ENCODE results near the gene ZSCAN10.
A peak's percentile ranks its signal among the peaks of the same experiment; 100 is the strongest.

The ZSCAN10 gene

GRCh38 chr16:3112058-3112880, 13.2 kb upstream of the ZSCAN10 start, which contains the start of gene ZNF205:
TSS of gene ZNF205 (plus strand) at chr16:3112586. CDS start at chr16:3113431, 845 bp downstream.
- DNase-seq (ENCODE audit: low read depth in 2 of 3, low spot score in 2 of 3), result no peak

GRCh38 chr16:3106205-3106928, 7.3 kb upstream of the ZSCAN10 start:
- peak; percentile 72 to 90 (median 80) for DNase-seq (ENCODE audit: low read depth in 2 of 3, low spot score in 2 of 3)

GRCh38 chr16:3101841-3102470, 2.9 kb upstream of the ZSCAN10 start:
- no peak for DNase-seq (ENCODE audit: low read depth in 2 of 3, low spot score in 2 of 3)

GRCh38 chr16:3101018-3101840, 2.1 kb upstream of the ZSCAN10 start:
- DNase-seq (ENCODE audit: low read depth in 2 of 3, low spot score in 2 of 3), result no peak

GRCh38 chr16:3099732-3100499, 822 bp upstream of the ZSCAN10 start:
- DNase-seq (ENCODE audit: low read depth in 2 of 3, low spot score in 2 of 3), result peak; percentile 83 to 88 (median 87)

GRCh38 chr16:3099395-3099731, 269 bp upstream of the ZSCAN10 start:
- DNase-seq (ENCODE audit: low read depth in 2 of 3, low spot score in 2 of 3), result no peak

GRCh38 chr16:3097266-3097665, 1.8 kb downstream of the ZSCAN10 start:
- DNase-seq (ENCODE audit: low read depth in 2 of 3, low spot score in 2 of 3), result no peak

GRCh38 chr16:3096362-3096761, 2.7 kb downstream of the ZSCAN10 start:
- no peak for DNase-seq (ENCODE audit: low read depth in 2 of 3, low spot score in 2 of 3)

- DNase-seq (ENCODE audit: low read depth in 2 of 3, low spot score in 2 of 3), result peak in 1 of 3 experiments; percentile 46
These were observed 3.2 kb downstream of the ZSCAN10 start for GRCh38 chr16:3095869-3096268.

- DNase-seq (ENCODE audit: low read depth in 2 of 3, low spot score in 2 of 3), result no peak
These were observed 4.6 kb downstream of the ZSCAN10 start for GRCh38 chr16:3094289-3095027.

- DNase-seq (ENCODE audit: low read depth in 2 of 3, low spot score in 2 of 3), result no peak
These were observed 6.6 kb downstream of the ZSCAN10 start for GRCh38 chr16:3092501-3092941.

- no peak for DNase-seq (ENCODE audit: low read depth in 2 of 3, low spot score in 2 of 3)
These were observed 7.5 kb downstream of the ZSCAN10 start for GRCh38 chr16:3091551-3091950.

- no peak for DNase-seq (ENCODE audit: low read depth in 2 of 3, low spot score in 2 of 3)
These were observed 9.1 kb downstream of the ZSCAN10 start for GRCh38 chr16:3089717-3090592.

GRCh38 chr16:3088925-3089716, 10.0 kb downstream of the ZSCAN10 start:
- no peak for DNase-seq (ENCODE audit: low read depth in 2 of 3, low spot score in 2 of 3)

- DNase-seq (ENCODE audit: low read depth in 2 of 3, low spot score in 2 of 3), result no peak
These were observed 10.6 kb downstream of the ZSCAN10 start for GRCh38 chr16:3088450-3088849.

- no peak for DNase-seq (ENCODE audit: low read depth in 2 of 3, low spot score in 2 of 3)
These were observed 11.6 kb downstream of the ZSCAN10 start for GRCh38 chr16:3087243-3088235.
